K562 (cell line): ENCODE results near the gene LRIT3. TPM values are rescaled to one million over a fixed set of nuclear protein-coding genes. Genes with fewer than 3 reads are reported as not detected.

Experiments
- MAFG ChIP-seq: fragments of 450-650 bp; conservative IDR thresholded peaks from 2 replicates; pipeline ENCODE4 v1.6.1; 2016; ENCODE audit warnings: missing genetic modification characterization, missing compliant biosample characterization
- MEIS2 ChIP-seq: fragments of 450-650 bp; IDR thresholded peaks from 2 replicates; pipeline ENCODE4 v1.6.1; 2014; ENCODE audit warnings: mild to moderate bottlenecking; ENCODE audit not compliant: partially characterized antibody
- MITF ChIP-seq: IDR thresholded peaks from 2 replicates; pipeline ENCODE4 v1.6.1; 2014; ENCODE audit warnings: antibody characterized with exemption
- NR2C1 ChIP-seq, 2 experiments: fragments of 450-650 bp; IDR thresholded peaks; 2 replicates each; pipeline ENCODE4 v1.6.1; 2017; ENCODE audit warnings: mild to moderate bottlenecking in 2 of 2, antibody characterized with exemption in 1 of 2, inconsistent platforms in 1 of 2, missing compliant biosample characterization in 1 of 2, missing genetic modification characterization in 1 of 2
- REST ChIP-seq, 2 experiments: fragments of 450-650 bp; formaldehyde crosslinking in 1 of 2; IDR thresholded peaks; 2 replicates each; pipeline versions ENCODE4 v1.4.0 to v1.6.1; 2014 to 2020; ENCODE audit warnings: mild to moderate bottlenecking in 2 of 2, borderline replicate concordance in 1 of 2, low read depth in 1 of 2
- RNF2 ChIP-seq: sonication (generic); IDR thresholded peaks from 2 replicates; pipeline ENCODE4 v1.6.1; 2016
- TFAP4 ChIP-seq: sonication (generic); formaldehyde crosslinking; IDR thresholded peaks from 2 replicates; pipeline ENCODE4 v1.8.0; 2022; ENCODE audit warnings: missing genetic modification reagents, mild to moderate bottlenecking, moderate library complexity, borderline replicate concordance
- ZBTB26 ChIP-seq: fragments of 450-650 bp; formaldehyde crosslinking; IDR thresholded peaks from 2 replicates; pipeline ENCODE4 v1.4.0; 2022; ENCODE audit warnings: missing genetic modification characterization
- ZNF444 ChIP-seq: fragments of 250-450 bp; sonication (Bioruptor Pico); IDR thresholded peaks from 2 replicates; pipeline ENCODE4 v1.4.0; 2020; ENCODE audit warnings: mild to moderate bottlenecking, moderate library complexity
- ZNF655 ChIP-seq: fragments of 250-450 bp; sonication (Bioruptor Pico); IDR thresholded peaks from 2 replicates; pipeline ENCODE4 v1.5.0; 2021
- ZNF699 ChIP-seq: fragments of 250-450 bp; sonication (Bioruptor Pico); IDR thresholded peaks from 2 replicates; pipeline ENCODE4 v1.8.0; 2021; ENCODE audit warnings: mild to moderate bottlenecking, moderate library complexity; ENCODE audit not compliant: insufficient replicate concordance
- polyA plus RNA-seq, 8 experiments: library from polyadenylated mRNA; depleted of rRNA in 4 of 8; stranded (reverse) in 5 of 8; unstranded in 3 of 8; fragments of >200 nt; fragmentation: Nextera tagmentation in 2 of 8; fragmentation: Illumina TruSeq in 1 of 8; extraction: Ambion mirVana in 2 of 8; extraction: Trizol in 1 of 8; gene quantifications; 2 replicates each; pipeline versions ENCODE4 v1.2.1 to v1.2.3, GENCODE V29; 2011 to 2014; ENCODE audit warnings: inconsistent platforms in 1 of 8, missing spikeins in 1 of 8
- total RNA-seq, 7 experiments: library from RNA; depleted of rRNA in 6 of 7; stranded (reverse); fragments of >200 nt in 6 of 7; fragmentation: Illumina TruSeq in 2 of 7; extraction: Trizol in 2 of 7; gene quantifications; 2 replicates each; pipeline versions ENCODE4 v1.2.1 to v1.2.3, GENCODE V29; 2011 to 2021; ENCODE audit warnings: low replicate concordance in 1 of 7

LRIT3 gene
- total and polyA plus RNA-seq, 9 of the 15 experiments (the other 6 are each of a cell fraction or from before 2014, with no cell fraction given), result 0.04 to 0.10 (median 0.04) TPM; not detected in 4

- TF ChIP-seq MITF, result peak; percentile 81; the same call in 1 of the 2 replicates
- peak; percentile 43; the same call in 1 of the 2 replicates for TF ChIP-seq NR2C1 (IDR thresholded peaks at IDR 0.05)
- TF ChIP-seq NR2C1 (tag; IDR thresholded peaks at IDR 0.05), result peak; percentile 39; the same call in 1 of the 2 replicates
- TF ChIP-seq MAFG (tag), result no peak
- no peak for TF ChIP-seq TFAP4 (CRISPR knock-in tag)
- no peak for TF ChIP-seq ZNF444 (CRISPR knock-in tag)
- TF ChIP-seq ZNF655, result no peak
- 0 out of 2 replicates have a peak, but pooled peaks have one; percentile 10 for TF ChIP-seq RNF2
- TF ChIP-seq MEIS2, result peak; percentile 97
- TF ChIP-seq ZBTB26 (CRISPR knock-in tag), result no peak
- TF ChIP-seq REST (IDR thresholded peaks at IDR 0.05; ENCODE audit: borderline replicate concordance), result peak; percentile 53
- TF ChIP-seq REST (CRISPR knock-in tag; IDR thresholded peaks at IDR 0.05; ENCODE audit: low read depth), result no peak
- TF ChIP-seq ZNF699 (CRISPR knock-in tag), result no peak
Measured at GRCh38 chr4:109810552-109811387, 37.1 kb upstream of the LRIT3 start (continued).
